NCI-H82 (cell line): ENCODE measurements around the gene ZNF668.
A peak's percentile ranks its signal among the peaks of the same experiment; 100 is the strongest.
"Not testable (repeated sequence)": the region's sequence is repeated elsewhere in the genome, so short reads cannot be mapped to it uniquely, and the experiment has no call there.

Experiments
- DNase-seq: peaks from one replicate; lab custom pipeline; 2025; lab: John Stamatoyannopoulos, UW

Gene ZNF668

DNA sequence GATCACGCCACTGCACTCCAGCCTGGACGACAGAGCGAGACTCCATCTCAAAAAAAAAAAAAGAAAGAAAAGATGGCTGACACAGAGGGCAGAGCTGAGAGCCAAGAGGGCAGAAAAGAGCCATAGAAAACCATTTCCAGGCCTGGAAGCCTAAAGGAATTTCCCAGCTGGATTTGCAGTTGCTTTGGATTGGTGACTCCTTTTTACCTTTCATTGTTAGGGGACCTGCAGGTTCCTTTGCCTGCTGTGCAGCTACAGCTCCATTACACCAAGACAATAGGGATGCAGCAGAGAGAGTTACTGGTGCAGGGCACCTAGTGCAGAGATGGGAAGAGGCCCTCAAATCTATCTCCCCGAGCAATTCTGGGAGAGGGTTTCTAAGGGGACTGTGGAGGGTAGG lies 18.4 kb downstream of the ZNF668 start:
- DNase-seq: no peak

DNA sequence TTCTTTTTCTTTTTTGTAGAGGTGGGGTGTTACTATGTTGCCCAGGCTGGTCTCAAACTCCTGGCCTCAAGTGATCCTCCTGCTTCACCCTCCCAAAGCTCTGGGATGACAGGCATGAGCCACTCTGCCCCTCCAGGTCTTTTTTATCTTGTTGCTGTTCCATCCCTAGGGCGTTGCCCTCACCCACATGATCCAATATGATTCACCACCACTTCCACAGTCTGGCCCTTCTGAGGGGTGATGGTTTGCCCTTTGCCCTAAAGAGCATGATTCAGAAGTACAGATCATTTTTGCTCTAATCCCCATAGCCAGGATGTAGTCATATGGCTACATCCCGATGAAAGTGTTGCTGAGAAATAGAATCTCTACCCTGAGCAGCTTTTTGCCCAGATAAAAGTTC lies 21.9 kb downstream of the ZNF668 start:
- DNase-seq: no peak

GRCh38 chr16:31050280-31051030 lies 23.6 kb downstream of the ZNF668 start:
- no peak for DNase-seq

- DNase-seq: no peak
Measured at GRCh38 chr16:31043898-31044481, 30.1 kb downstream of the ZNF668 start.

DNA sequence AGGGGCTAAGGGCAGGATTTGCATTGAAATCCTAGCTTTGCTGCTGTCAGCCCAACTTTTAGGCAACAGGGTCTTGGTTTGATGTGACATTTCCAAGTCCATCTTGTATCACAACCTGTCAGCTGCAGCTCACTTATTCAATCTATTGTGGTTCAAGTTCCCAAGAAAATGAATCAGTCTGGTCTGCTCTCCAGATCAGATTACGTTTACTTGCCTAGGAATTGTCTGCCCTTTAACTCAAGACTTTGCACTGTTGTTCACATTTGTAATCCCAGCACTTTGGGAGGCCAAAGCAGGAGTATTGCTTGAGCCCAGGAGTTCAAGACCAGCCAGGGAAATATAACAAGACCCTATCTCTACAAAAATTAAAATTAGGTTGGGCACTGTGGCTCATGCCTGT lies 30.7 kb downstream of the ZNF668 start:
- no peak for DNase-seq

DNA sequence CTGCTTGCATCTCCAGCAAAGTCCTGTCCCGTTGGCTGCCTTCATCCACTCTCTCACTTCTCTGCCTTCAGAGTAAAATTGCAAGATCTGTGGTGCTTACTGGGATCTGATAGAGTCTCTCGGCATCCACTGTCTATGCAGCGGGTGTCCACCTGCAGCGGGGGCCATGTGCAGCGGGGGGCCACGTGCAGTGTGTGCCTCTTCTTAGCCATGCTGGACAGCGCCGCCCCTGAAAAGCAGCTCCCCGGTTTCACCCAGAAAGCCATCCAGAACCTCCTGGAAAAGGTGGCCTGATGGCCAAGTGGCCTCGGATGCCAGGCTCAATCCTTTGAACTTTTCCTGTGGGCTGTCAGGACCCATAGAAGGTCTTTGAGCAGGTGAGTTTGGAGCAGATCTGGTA lies 31.2 kb downstream of the ZNF668 start:
- no peak for DNase-seq

- DNase-seq: no peak
Measured at GRCh38 chr16:31038993-31039392, 35.0 kb downstream of the ZNF668 start.

DNA sequence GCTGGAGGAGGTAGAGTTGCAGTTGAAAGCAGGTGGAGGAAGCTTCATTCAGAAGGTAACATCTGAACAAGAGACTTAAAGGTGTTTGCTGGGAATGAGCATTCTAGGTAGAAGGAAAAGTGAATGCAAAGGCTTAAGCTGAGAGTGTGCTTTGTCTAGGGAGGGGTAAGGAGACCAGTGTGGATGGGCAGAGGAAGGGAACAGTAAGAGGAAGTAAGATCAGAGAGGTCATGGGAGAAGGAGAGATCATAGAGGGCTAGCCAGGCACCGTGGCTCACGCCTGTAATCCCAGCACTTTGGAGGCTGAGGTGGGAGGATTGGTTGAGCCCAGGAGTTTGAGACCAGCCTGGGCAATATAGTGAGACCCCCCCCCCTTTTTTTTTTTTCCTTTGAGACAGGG lies 37.3 kb downstream of the ZNF668 start:
- no peak for DNase-seq

DNA sequence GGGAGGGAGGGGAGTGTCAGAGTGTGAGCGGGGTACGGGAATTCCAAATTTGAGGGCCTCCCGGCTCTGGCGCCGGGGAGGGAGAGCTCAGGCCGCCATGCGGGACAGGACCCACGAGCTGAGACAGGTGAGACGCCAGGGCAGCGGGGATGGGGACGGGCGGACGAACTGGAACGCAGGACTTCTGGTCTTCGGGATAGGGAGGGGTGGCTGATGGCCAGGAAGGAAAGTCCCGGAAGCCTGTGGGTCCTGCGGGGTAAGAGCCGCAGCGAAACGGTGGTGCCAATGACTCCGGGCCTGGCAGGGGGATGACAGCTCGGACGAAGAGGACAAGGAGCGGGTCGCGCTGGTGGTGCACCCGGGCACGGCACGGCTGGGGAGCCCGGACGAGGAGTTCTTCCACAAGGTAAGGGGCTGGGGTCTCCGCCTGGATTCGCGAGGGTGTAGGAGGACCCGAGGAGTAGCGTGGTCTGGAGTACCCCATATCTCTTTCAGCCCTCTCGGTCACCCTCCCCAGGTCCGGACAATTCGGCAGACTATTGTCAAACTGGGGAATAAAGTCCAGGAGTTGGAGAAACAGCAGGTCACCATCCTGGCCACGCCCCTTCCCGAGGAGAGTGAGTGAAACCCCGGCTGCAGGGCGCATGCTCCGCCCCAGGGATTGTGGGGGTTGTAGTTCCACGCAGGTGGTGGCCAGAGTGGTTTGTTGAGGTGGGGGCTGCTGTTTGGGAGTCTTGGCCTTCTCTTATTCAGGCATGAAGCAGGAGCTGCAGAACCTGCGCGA lies 40.1 kb downstream of the ZNF668 start:
- DNase-seq: peak; percentile 89

DNA sequence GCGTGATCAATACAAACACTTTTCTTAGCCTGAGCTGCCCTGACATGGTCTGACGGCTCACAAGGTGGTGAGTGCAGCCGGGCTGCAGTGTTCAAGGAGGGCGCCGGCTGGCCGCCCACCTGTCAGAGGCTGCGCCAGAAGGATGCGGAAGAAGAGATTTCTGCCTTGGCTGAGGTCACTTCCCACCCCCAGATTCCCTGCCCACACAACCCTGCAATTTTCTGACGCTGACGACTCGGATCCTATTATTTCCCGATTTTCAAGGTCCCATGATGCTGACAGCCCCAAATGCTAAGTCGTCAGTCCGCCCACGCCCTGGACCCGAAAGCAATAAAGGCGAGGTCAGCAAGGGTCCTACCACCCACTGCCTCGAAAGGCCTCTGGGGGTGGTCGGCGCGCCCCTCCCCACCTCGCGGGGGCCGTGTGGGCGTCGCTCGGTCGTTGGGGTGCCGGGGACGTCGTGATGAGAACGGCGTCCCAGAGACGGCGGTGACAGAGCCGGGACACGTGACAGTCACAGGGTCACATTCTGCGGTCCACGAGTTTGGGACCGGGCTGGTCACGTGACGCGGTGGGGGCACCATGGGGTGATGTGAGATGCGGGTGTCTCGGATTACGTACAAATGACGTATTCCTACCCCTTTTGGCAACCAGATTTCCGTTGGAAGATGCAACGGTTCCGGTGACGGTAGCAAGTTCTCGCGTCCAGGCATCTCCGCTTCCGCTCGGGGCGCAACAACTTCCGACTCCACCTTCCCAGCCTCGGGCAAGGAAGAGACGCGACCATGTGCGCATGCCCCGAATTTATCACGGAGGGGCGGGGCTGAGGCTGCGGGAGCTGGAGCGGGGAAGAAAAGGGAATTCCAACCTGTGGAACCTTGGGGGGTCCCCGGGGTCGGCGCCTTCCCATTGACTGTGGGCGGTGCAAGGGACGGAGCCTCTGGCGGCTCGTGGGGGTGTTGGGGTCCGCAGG lies 41.0 kb downstream of the ZNF668 start, which contains the start of gene STX4:
Gene STX4, plus strand, starts transcription at position 823 of the 973 bp plus-strand sequence. CDS start 248 bp downstream, outside the sequence.
- peak; percentile 94 for DNase-seq

DNA sequence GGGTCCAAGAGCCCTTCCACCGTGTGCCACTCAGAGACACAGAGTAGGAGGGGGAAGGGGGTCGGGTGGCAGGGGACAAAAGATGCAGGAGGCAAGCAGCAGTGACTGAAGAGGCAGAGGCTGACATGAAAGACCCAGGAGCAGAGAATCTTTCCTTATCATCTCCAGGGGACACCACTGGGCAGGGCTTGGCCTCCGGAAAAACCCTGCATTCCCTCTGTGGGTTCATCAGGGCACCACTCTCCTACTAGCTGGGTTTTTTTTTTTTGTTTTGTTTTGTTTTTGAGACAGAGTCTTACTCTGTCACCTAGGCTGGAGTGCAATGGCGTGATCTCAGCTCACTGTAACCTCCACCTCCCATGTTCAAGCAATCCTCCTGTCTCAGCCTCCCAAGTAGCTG lies 42.8 kb downstream of the ZNF668 start:
- DNase-seq: no peak

GRCh38 chr16:31029272-31029671 lies 44.8 kb downstream of the ZNF668 start:
- no peak for DNase-seq

- no peak for DNase-seq
Measured at GRCh38 chr16:31025339-31025738, 48.7 kb downstream of the ZNF668 start.

- no peak for DNase-seq
Measured at GRCh38 chr16:31023627-31024226, 50.3 kb downstream of the ZNF668 start.

GRCh38 chr16:31023252-31023602 lies 50.8 kb downstream of the ZNF668 start:
- no peak for DNase-seq

DNA sequence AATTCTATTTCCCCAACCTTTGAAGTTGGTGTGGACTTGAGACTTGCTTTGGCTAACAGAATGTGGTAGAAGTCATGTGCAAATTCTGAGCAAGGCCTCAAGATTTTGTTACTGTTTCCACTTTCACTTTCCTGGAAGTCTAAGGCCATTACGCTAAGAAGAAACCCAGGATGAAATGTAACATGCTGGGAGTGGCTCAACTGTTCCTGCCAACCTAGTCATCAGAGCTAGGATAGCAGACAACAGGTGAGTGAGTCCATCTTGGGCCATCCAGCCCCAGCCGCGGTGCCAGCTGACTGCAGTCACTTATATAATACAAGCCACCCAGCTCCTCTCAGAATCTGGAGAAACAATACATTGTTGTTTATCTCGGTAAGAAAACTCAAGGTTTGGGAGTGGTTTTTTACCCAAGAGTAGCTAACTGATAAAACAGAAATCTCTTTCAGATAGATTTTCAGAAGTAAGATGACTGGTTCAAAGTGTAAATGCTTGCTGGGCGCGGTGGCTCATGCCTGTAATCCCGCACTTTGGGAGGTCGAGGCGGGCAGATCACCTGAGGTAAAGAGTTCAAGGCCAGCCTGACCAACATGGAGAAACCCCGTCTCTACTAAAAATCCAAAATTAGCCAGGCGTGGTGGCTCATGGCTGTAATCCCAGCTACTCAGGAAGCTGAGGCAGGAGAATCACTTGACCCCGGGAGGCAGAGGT lies 51.3 kb downstream of the ZNF668 start:
- DNase-seq: no peak

- DNase-seq: no peak
Measured at GRCh38 chr16:31020536-31020935, 53.5 kb downstream of the ZNF668 start.

DNA sequence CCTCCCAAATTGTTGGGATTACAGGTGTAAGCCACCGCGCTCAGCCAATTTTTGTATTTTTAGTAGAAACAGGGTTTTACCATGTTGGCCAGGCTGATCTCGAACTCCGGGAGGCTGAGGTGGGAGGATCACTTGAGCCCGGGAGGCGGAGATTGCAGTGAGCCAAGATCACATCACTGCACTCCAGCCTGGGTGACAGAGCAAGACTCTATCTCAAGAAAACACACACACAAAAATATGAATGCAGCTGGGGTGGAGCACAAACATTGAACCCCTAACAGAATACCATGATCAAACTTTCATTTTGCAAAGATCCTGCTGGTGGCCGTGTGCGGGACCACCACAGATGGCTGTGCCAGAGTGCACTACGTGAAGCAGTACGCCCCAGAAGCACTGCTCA lies 56.3 kb downstream of the ZNF668 start:
- DNase-seq: not testable (repeated sequence)

DNA sequence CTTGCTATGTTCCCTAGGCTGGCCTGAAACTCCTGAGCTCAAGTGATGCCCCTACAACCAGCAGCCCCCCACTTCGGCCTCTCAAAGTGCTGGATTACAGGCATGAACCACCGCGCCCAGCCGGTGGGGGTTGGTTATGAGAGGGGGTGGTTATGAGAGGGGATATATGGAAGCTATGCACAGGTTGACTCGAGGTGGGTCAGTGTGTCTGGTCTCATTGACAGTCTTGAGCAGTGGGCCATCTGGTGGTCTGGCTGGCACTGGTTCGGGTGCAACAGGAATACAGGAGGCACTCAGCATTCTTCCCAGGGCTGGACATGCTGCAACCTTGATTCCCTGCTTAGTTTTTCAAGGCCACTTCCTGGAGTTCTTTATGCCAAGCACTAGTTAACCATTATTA lies 58.0 kb downstream of the ZNF668 start:
- DNase-seq: peak; percentile 31

DNA sequence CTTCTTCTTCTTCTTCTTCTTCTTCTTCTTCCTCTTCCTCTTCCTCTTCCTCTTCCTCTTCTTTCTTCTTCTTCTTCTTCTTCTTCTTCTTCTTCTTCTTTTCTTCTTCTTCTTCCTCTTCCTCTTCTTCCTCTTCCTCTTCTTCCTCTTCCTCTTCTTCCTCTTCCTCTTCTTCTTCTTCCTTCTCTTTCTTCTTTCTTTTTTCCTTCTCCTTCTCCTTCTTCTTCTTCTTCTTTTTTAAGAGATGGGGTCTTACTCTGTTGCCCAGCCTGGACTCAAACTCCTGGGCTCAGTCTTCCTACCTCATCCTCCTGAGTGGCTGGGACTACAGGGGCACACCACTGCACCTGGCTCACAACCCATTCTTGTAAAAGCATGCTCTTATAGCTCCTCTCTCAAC lies 60.7 kb downstream of the ZNF668 start:
- DNase-seq: not testable (repeated sequence)

DNA sequence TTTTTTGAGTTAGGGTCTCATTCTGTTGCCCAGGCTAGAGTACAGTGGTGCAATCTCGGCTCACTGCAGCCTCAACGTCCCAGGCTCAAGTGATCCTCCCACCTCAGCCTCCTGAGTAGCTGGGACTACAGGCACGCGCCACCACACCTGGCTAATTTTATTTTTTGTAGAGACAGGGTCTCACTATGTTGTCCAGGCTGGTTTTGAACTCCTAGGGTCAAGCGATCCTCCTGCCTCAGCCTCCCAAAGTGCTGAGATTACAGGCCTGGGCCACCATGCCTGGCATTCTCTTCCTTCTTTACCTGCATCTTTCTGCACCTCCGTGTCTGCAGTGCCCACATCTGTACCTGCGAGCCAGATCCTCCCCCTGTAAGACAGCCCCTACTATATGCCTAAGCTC lies 62.2 kb downstream of the ZNF668 start:
- not testable (repeated sequence) for DNase-seq
